Stomach (tissue), 9 donors: Measurements from ENCODE around the gene MTARC1. TPM values are rescaled to one million over a fixed set of nuclear protein-coding genes. Genes with fewer than 3 reads are reported as not detected.

Experiments
- DNase-seq, 2 donors: peaks; one replicate each; pipeline versions ENCODE4 v3.0.0 to v3.0.0-alpha.2; 2013 to 2019
- H3K27ac ChIP-seq, 5 donors: fragments of 200-600 bp in 4 of 5; sonication (generic) in 4 of 5; one replicate each; pipeline ENCODE4 v1.5.1; 2013 to 2019; ENCODE audit warnings: mild to moderate bottlenecking in 1 of 5, moderate library complexity in 1 of 5
- H3K27me3 ChIP-seq, 3 donors: fragments of 200-600 bp; sonication (generic); one replicate each; pipeline ENCODE4 v1.5.1; 2017 to 2019; ENCODE audit warnings: mixed run types in 1 of 3
- H3K36me3 ChIP-seq, 4 donors: fragments of 200-600 bp; sonication (generic); 1 replicate in 3 of 4; 2 replicates in 1 of 4; pipeline ENCODE4 v1.5.1; 2016 to 2019
- H3K4me1 ChIP-seq, 4 donors: fragments of 200-600 bp; sonication (generic); one replicate each; pipeline ENCODE4 v1.5.1; 2016 to 2019
- H3K4me3 ChIP-seq, 4 donors: fragments of 200-600 bp; sonication (generic) in 3 of 4; one replicate each; pipeline ENCODE4 v1.5.1; 2016 to 2019; ENCODE audit warnings: mild to moderate bottlenecking in 1 of 4
- H3K9me3 ChIP-seq, 4 donors: fragments of 200-600 bp; sonication (generic); one replicate each; pipeline ENCODE4 v1.5.1; 2016 to 2019
- EP300 ChIP-seq: sonication (generic); formaldehyde crosslinking; IDR thresholded peaks from one replicate; pipeline ENCODE4 v1.6.1; 2017; ENCODE audit warnings: antibody characterized with exemption
- POLR2A ChIP-seq, 4 donors: fragments of 450-650 bp; IDR thresholded peaks; one replicate each; pipeline ENCODE4 v1.6.1; 2016; ENCODE audit warnings: antibody characterized with exemption in 4 of 4, control low read depth in 2 of 4, mild to moderate bottlenecking in 1 of 4, moderate library complexity in 1 of 4
- WGBS, 5 donors: extraction: QIAGEN DNeasy Blood & Tissue Kit in 3 of 5; methylation state at CpG; one replicate each; pipeline versions ENCODE4 v1.1.5 to v1.1.7; 2013 to 2018; 5-methylcytosine and 5-hydroxymethylcytosine counted together
- intact Hi-C: fragments of 100-400 bp; cut with DNase I; formaldehyde crosslinking; loops from one replicate; pipeline ENCODE4 v1.15.1; 2023; ENCODE audit warnings: low total_unique reads
- polyA plus RNA-seq, 3 donors: library from polyadenylated mRNA; stranded (reverse); fragments of 200-250 nt; gene quantifications; one replicate each; pipeline ENCODE4 v1.2.3, GENCODE V29; 2013
- total RNA-seq, 5 donors: library from RNA; depleted of rRNA; stranded (reverse); fragments of >200 nt; gene quantifications; one replicate each; pipeline versions ENCODE4 v1.1.0 to v1.2.3, GENCODE V29; 2014 to 2016
- TF ChIP-seq, protein P1 (sequence below), 7 experiments: fragments of 450-650 bp in 4 of 7; fragments of 200-600 bp in 3 of 7; sonication (generic) in 3 of 7; IDR thresholded peaks; one replicate each; pipeline ENCODE4 v1.5.1; 2016 to 2019; ENCODE audit warnings: antibody characterized with exemption in 7 of 7, control low read depth in 2 of 7, mild to moderate bottlenecking in 1 of 7
- donor health status: healthy with polysubstance abuse.
- donor health status: Bipolar disorder and iron deficiency.
- donor health status: healthy.

MTARC1 gene
- total and polyA plus RNA-seq, 8 donors = under 0.01 to 9.9 (median 6.2) TPM

DNA sequence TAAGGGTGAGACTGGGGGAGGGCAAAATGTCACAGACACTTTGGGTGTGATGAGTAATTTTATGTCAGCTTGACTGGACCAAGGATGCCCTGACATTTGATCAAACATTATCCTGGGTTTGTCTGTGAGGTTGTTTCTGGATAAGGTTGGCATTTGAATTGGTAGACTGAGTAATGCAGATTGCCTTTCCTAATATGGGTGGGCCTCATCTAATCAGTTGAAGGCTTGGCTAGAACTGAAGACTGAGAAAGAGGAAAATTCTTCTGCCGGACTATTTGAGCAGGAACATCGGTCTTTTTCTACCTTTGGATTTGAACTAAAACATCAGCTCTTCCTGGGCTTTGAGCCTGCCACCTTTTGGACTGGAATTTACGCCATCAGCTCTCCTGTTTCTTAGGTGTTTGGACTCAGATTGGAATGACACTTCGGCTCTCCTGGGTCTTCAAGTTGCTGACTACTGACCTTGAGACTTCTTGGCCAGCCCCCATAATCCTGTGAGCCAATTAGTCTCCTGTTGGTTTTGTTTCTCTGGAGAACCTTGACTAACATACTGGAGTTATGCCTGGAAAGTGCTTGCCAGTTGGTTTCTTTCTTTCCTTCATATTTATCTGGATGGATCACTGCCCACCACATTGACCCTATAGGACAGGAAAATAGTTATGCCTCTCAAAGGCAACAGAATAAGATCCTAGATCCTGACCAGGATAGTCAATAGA lies 47.6 kb downstream of the MTARC1 start:
- Histone ChIP-seq H3K9me3 (peaks cover 0 to 3% (median 0%) of the 10 kb centered on the region in 4 donors), H3K27me3 (no peaks in the 10 kb centered on the region), H3K4me3 (no peak overlapping the region), H3K36me3 (no peaks in the 10 kb centered on the region), H3K27ac (no peak overlapping the region), H3K4me1 (no peaks in the 10 kb centered on the region)
- no peak for TF ChIP-seq POLR2A (IDR thresholded peaks at IDR 0.05)
- TF ChIP-seq, protein P1, sequence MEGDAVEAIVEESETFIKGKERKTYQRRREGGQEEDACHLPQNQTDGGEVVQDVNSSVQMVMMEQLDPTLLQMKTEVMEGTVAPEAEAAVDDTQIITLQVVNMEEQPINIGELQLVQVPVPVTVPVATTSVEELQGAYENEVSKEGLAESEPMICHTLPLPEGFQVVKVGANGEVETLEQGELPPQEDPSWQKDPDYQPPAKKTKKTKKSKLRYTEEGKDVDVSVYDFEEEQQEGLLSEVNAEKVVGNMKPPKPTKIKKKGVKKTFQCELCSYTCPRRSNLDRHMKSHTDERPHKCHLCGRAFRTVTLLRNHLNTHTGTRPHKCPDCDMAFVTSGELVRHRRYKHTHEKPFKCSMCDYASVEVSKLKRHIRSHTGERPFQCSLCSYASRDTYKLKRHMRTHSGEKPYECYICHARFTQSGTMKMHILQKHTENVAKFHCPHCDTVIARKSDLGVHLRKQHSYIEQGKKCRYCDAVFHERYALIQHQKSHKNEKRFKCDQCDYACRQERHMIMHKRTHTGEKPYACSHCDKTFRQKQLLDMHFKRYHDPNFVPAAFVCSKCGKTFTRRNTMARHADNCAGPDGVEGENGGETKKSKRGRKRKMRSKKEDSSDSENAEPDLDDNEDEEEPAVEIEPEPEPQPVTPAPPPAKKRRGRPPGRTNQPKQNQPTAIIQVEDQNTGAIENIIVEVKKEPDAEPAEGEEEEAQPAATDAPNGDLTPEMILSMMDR (IDR thresholded peaks at IDR 0.05) = no peak
- TF ChIP-seq EP300 = no peak
- DNase-seq = no peak
- intact Hi-C loops = no loop called here
- WGBS, 5 donors = 79 to 96% (median 91%) methylated on average over 4 of the region's 4 CpGs

Other genes with a start within 250 kb of the MTARC1 start
- 10 to 100 TPM in 3 of 5 donors, 1 to 10 TPM in 2; 9.3 to 23.2 (median 12.3) TPM for gene C1orf115, start 96.5 kb upstream of the MTARC1 start, total RNA-seq
- 10 to 100 TPM; 13.5 to 28.8 (median 21.7) TPM for gene C1orf115, start 96.5 kb upstream of the MTARC1 start, polyA plus RNA-seq
- 10 to 100 TPM in 4 of 5 donors, 1 to 10 TPM in 1; 9.9 to 83.4 (median 51.3) TPM for gene MTARC2, start 38.6 kb upstream of the MTARC1 start, total RNA-seq
- gene MTARC2, start 38.6 kb upstream of the MTARC1 start, polyA plus RNA-seq = 10 to 100 TPM in 2 of 3 donors, 1 to 10 TPM in 1; 7.3 to 18.3 (median 11.3) TPM
- 10 to 100 TPM in 2 of 5 donors, 1 to 10 TPM in 1, under 1 TPM in 2; 0.43 to 38.5 (median 6.1) TPM for gene HLX, start 92.5 kb downstream of the MTARC1 start, total RNA-seq
- gene HLX, start 92.5 kb downstream of the MTARC1 start, polyA plus RNA-seq = 1 to 10 TPM; 1.7 to 4.7 (median 2.7) TPM